Common myeloid progenitor, CD34-positive (primary cell): ENCODE measurements around the gene ATXN1.
A peak's percentile ranks its signal among the peaks of the same experiment; 100 is the strongest.

Experiments used
- CTCF ChIA-PET: fragments of 350-600 bp; sonication (Branson Sonifier 250); formaldehyde crosslinking; loops from one replicate; lab custom pipeline; 2021; ENCODE audit warnings: antibody characterized with exemption; lab: Charles Lee
- POLR2A ChIA-PET: fragments of 350-600 bp; sonication (Branson Sonifier 250); formaldehyde crosslinking; loops from one replicate; lab custom pipeline; 2021; ENCODE audit warnings: antibody characterized with exemption; lab: Charles Lee
- DNase-seq, 3 donors: peaks; one replicate each; pipeline versions ENCODE4 v3.0.0 to v3.0.0-alpha.2; 2013
- H3K27ac ChIP-seq, 2 experiments: 1 replicate in 1 of 2; 2 replicates in 1 of 2; pipeline ENCODE4 v1.7.0; 2013; ENCODE audit warnings: inconsistent platforms in 2 of 2, low read length in 2 of 2, mild to moderate bottlenecking in 2 of 2, low read depth in 1 of 2, moderate library complexity in 1 of 2; ENCODE audit not compliant: severe bottlenecking in 2 of 2, insufficient read depth in 1 of 2, poor library complexity in 1 of 2
- H3K27me3 ChIP-seq, 5 experiments: replicated peaks in 2 of 5; 1 replicate in 3 of 5; 2 replicates in 2 of 5; pipeline versions ENCODE4 v1.6.1 to v1.7.0; 2013; ENCODE audit warnings: low read length in 4 of 5, mild to moderate bottlenecking in 2 of 5, moderate library complexity in 2 of 5, inconsistent platforms in 1 of 5; ENCODE audit not compliant: insufficient read depth in 5 of 5, control insufficient read depth in 4 of 5
- H3K36me3 ChIP-seq, 4 experiments: 1 replicate in 2 of 4; 2 replicates in 2 of 4; pipeline versions ENCODE4 v1.6.1 to v1.7.0; 2013; ENCODE audit warnings: low read length in 3 of 4, control low read depth in 1 of 4, mild to moderate bottlenecking in 1 of 4; ENCODE audit not compliant: control insufficient read depth in 4 of 4, insufficient read depth in 4 of 4
- H3K4me1 ChIP-seq, 4 experiments: 1 replicate in 3 of 4; 2 replicates in 1 of 4; pipeline versions ENCODE4 v1.6.1 to v1.7.1; 2013; ENCODE audit warnings: low read length in 3 of 4, mild to moderate bottlenecking in 3 of 4, control low read depth in 1 of 4, inconsistent platforms in 1 of 4, moderate library complexity in 1 of 4; ENCODE audit not compliant: control insufficient read depth in 4 of 4, insufficient read depth in 4 of 4; ENCODE audit errors: control extremely low read depth in 1 of 4
- H3K4me3 ChIP-seq, 7 experiments: 1 replicate in 4 of 7; 2 replicates in 3 of 7; pipeline versions ENCODE4 v1.5.1 to v1.7.0; 2013; ENCODE audit warnings: mild to moderate bottlenecking in 7 of 7, low read length in 6 of 7, moderate library complexity in 6 of 7, inconsistent platforms in 2 of 7, low read depth in 2 of 7, control low read depth in 1 of 7; ENCODE audit not compliant: insufficient read depth in 4 of 7, control insufficient read depth in 1 of 7; ENCODE audit errors: extremely low read depth in 1 of 7
- H3K9me3 ChIP-seq, 5 experiments: 1 replicate in 4 of 5; 2 replicates in 1 of 5; pipeline versions ENCODE4 v1.6.1 to v1.7.1; 2013; ENCODE audit warnings: low read length in 4 of 5, mild to moderate bottlenecking in 2 of 5, inconsistent platforms in 1 of 5, low read depth in 1 of 5, moderate library complexity in 1 of 5; ENCODE audit not compliant: control insufficient read depth in 4 of 5, insufficient read depth in 2 of 5; ENCODE audit errors: control extremely low read depth in 1 of 5
- WGBS: methylation state at CpG from one replicate; pipeline ENCODE4 v1.1.5; 2013; ENCODE audit not compliant: insufficient coverage; 5-methylcytosine and 5-hydroxymethylcytosine counted together

Gene ATXN1

DNA sequence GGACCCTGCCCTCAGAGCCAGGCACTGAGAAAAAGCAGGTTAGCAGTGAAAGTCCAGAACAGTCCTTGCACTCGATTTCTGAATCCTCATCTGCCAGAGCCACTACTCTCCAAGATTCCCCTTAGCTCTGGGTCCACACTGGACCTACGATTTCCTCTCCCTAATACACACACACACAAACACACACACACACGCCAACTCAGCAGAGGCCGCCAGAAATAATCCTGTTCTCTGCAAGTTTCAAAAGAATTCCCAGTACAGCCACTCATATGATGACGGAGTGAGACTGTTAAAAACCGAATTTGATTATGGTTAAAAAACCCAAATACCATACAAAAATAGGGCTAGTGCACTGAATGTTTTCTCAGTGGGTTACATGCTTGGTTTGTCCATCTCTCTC lies 432.0 kb downstream of the ATXN1 start:
- WGBS: 100% methylated on average over 5 of the region's 6 CpGs
- Histone ChIP-seq H3K4me1 (peaks cover 2 to 13% (median 8%) of the 10 kb centered on the region in 4 experiments), H3K27me3 (no peaks in the 10 kb centered on the region), H3K9me3 (peaks cover 0 to 3% (median 0%) of the 10 kb centered on the region in 5 experiments), H3K27ac (no peak overlapping the region), H3K36me3 (peaks cover 0 to 20% (median 10%) of the 10 kb centered on the region in 4 experiments), H3K4me3 (no peak overlapping the region)
- POLR2A ChIA-PET: no interaction called here
- no peak for DNase-seq
- CTCF ChIA-PET: interaction anchor here (1.0 to 3.9 kb wide), 3 partner anchors 11 to 80 kb away, joined by 3 to 19 read pairs (median 3); no protein-coding TSS in a partner anchor

DNA sequence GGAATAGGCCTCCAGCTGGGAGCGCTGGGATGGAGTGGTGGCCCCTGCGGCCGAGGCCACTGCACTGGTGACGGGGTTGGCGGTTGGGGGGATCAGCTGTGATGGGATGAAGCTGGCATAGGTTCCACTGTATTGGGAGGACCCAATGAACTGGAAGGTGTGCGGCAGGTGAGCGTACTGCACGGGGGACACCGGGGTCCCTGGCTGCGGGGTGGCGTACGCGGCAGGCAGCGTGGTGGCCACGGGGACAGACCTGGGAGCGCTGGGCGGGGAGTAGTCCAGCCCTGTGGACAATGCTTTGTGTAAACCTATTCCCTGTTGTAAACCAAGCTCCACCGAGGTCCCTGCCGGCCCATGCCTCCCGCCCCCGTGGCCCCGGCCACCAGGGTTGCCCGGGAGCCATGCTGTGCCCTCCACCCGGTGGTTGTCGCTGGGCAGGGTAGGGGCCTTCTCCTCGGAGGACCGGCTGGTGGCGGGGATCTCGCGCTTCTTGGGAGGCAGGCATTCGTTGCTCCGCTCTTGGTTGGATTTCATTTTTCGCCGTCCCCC lies 433.4 kb downstream of the ATXN1 start:
- H3K9me3 ChIP-seq: peaks cover 0 to 3% (median 0%) of the 10 kb centered on the region in 5 experiments
- peaks cover 0 to 20% (median 10%) of the 10 kb centered on the region in 4 experiments for H3K36me3 ChIP-seq
- H3K4me1 ChIP-seq: peaks cover 2 to 16% (median 11%) of the 10 kb centered on the region in 4 experiments
- no peaks in the 10 kb centered on the region for H3K27me3 ChIP-seq
- WGBS: 96% methylated on average over 33 of the region's 34 CpGs
- H3K27ac ChIP-seq: no peak overlapping the region
- ChIA-PET CTCF (interaction anchor here (3.9 kb wide), 1 partner anchor 9 kb away, joined by 19 read pairs; no protein-coding TSS in a partner anchor), POLR2A (interaction anchor here (0.7 kb wide), 1 partner anchor 406 kb away, joined by 5 read pairs; no protein-coding TSS in a partner anchor)
- DNase-seq: no peak
- no peak overlapping the region for H3K4me3 ChIP-seq

DNA sequence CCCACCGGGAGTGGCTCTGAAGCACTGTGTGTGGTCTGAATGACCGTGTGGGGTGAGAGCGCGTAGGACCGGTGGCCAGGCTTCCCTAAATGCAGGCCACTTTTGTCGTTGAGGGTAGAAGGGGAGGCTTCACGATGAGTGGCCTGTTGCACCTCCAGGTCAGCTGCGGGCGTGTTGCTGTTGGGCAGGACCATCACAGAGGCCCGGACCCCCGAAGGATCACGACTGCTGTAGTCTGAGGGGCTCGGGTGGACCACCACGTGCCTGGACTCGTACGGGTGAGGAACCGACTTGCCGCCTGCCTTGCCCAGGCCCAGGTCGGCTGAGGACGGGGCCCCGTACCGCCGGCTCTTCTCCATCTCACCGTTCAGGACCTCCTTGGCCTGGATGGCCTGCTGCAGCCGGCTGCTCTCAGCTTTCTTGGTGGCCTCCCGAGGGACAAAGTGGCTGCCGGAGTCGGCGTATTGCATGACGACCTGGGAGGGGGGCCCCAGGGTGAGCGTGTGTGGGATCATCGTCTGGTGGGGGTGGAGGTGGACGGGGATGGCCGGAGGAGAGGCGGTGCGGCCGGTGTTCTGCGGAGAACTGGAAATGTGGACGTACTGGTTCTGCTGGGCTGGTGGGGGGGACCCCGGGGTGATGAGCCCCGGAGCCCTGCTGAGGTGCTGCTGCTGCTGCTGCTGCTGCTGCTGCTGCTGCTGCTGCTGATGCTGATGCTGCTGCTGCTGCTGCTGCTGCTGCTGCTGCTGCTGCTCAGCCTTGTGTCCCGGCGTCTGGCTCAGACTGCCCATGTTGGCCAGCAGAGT lies 434.1 kb downstream of the ATXN1 start:
- Histone ChIP-seq H3K9me3 (peaks cover 0 to 3% (median 0%) of the 10 kb centered on the region in 5 experiments), H3K4me3 (no peak overlapping the region), H3K36me3 (peaks cover 0 to 20% (median 10%) of the 10 kb centered on the region in 4 experiments), H3K27ac (no peak overlapping the region), H3K27me3 (no peaks in the 10 kb centered on the region), H3K4me1 (peaks cover 5 to 18% (median 14%) of the 10 kb centered on the region in 4 experiments)
- CTCF ChIA-PET: interaction anchor here (3.9 kb wide), 1 partner anchor 9 kb away, joined by 19 read pairs; no protein-coding TSS in a partner anchor
- POLR2A ChIA-PET: interaction anchor here (0.7 kb wide), 1 partner anchor 406 kb away, joined by 5 read pairs; no protein-coding TSS in a partner anchor
- WGBS: 98% methylated on average over 41 of the region's 43 CpGs
- no peak for DNase-seq

DNA sequence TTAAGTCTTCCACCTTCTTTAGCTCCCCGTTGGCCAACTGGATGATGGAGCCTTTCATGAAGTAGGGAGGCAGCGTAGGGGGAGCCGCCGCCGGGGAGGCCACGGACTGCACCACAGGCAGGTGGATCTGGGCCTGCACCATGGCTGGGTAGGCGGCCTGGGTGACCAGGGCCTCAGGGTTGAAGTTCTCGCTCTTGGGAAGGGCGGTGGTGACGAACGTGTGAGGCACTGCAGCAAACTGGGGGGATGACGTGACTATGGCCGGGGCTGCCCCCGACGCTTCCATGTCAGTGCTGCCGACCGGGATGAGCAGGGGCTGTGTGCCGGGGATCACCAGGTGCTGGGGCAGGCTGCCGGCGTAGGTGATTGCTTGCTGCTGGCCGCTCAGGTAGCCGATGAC lies 434.7 kb downstream of the ATXN1 start:
- 97% methylated on average over 17 of the region's 22 CpGs for WGBS
- Histone ChIP-seq H3K36me3 (peaks cover 0 to 20% (median 10%) of the 10 kb centered on the region in 4 experiments), H3K9me3 (peaks cover 0 to 3% (median 0%) of the 10 kb centered on the region in 5 experiments), H3K4me1 (peaks cover 5 to 13% (median 10%) of the 10 kb centered on the region in 4 experiments), H3K27me3 (no peaks in the 10 kb centered on the region), H3K27ac (no peak overlapping the region), H3K4me3 (no peak overlapping the region)
- no peak for DNase-seq
- ChIA-PET POLR2A (no interaction called here), CTCF (no interaction called here)

DNA sequence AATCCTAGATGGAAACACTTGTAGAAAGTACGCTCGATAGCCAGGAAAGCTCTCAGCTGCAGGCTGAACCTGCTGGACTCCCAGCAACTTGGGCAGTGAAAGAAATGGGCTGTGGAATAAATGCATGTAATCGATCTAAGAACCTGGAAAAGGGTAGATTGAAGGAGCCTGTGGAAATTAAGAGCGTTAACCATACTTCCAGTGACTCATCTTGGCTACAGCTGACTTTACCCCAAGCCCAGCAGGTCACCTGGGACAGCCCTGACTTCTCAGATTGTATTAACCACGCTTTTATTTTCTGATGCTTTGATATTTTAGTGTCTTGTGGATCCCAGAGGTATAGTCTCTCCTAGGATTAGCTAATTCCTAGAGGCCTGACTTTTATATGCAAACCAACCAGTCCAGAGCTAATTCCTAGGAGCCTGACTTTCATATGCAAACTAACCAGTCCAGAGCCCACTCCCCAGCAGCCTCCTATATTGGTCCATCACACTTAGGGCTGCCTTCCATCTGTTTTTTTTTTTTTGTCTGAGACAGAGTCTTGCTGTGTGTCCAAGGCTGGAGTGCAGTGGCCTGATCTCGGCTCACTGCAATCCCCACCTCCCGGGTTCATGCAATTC lies 436.5 kb downstream of the ATXN1 start:
- POLR2A ChIA-PET: no interaction called here

DNA sequence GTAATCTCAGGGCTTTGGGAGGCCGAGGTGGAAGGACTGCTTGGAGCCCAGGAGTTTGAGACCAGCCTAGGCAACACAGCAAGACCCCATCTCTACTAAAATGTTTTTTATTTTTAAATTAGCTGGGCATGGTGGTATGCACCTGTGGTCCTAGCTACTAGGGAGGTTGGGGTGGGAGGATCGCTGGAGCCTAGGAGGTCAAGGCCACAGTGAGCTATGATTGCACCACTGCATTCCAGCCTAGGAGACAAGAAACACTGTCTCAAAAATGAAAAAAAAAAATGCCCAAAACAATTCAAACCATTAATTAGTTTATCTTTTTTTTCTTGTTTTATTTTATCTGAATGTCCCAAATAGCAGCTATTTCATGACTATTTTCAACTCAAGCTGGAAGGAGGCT lies 437.1 kb downstream of the ATXN1 start:
- Histone ChIP-seq H3K9me3 (peaks cover 0 to 3% (median 0%) of the 10 kb centered on the region in 5 experiments), H3K4me3 (no peak overlapping the region), H3K27me3 (no peaks in the 10 kb centered on the region), H3K36me3 (peaks cover 0 to 20% (median 10%) of the 10 kb centered on the region in 4 experiments), H3K4me1 (peaks cover 15 to 33% (median 27%) of the 10 kb centered on the region in 4 experiments), H3K27ac (no peak overlapping the region)
- ChIA-PET POLR2A (no interaction called here), CTCF (interaction anchor here (1.0 kb wide), 1 partner anchor 17 kb away, joined by 4 read pairs; no protein-coding TSS in a partner anchor)
- DNase-seq: no peak
- no CpG with 5 or more reads among the region's 2 CpGs for WGBS

More for the DNA sequence above, 436.5 kb downstream of the ATXN1 start:
- 93% methylated on average over 3 of the region's 7 CpGs for WGBS
- CTCF ChIA-PET: interaction anchor here (1.0 kb wide), 1 partner anchor 16 kb away, joined by 4 read pairs; no protein-coding TSS in a partner anchor
- DNase-seq: peak in 1 of 3 donors; percentile 24
- H3K9me3 ChIP-seq: peaks cover 0 to 3% (median 0%) of the 10 kb centered on the region in 5 experiments
- H3K4me1 ChIP-seq: peaks cover 10 to 28% (median 22%) of the 10 kb centered on the region in 4 experiments
- peaks cover 0 to 20% (median 10%) of the 10 kb centered on the region in 4 experiments for H3K36me3 ChIP-seq
- no peak overlapping the region for H3K27ac ChIP-seq
- H3K4me3 ChIP-seq: no peak overlapping the region
- no peaks in the 10 kb centered on the region for H3K27me3 ChIP-seq
